SK-N-SH (cell line): Measurements from ENCODE around the gene STARD3. TPM values are rescaled to one million over a fixed set of nuclear protein-coding genes. Genes with fewer than 3 reads are reported as not detected.

Experiments
- CTCF ChIA-PET: fragments of 300-600, 350-600 bp; formaldehyde crosslinking; extraction: SDS; loops from one replicate; lab custom pipeline; 2021; lab: Yijun Ruan, JAX
- POLR2A ChIA-PET: fragments of 350-600 bp; sonication (Branson Sonifier 250); formaldehyde crosslinking; extraction: SDS; loops from one replicate; lab custom pipeline; 2020; ENCODE audit warnings: antibody characterized with exemption, inconsistent platforms; lab: Yijun Ruan, JAX
- DNase-seq: peaks from one replicate; pipeline ENCODE4 v3.0.0; 2012
- H2AFZ ChIP-seq: fragments of 200-600 bp; sonication (generic); 2 replicates; pipeline ENCODE4 v1.8.1; 2016; ENCODE audit warnings: antibody characterized with exemption, mild to moderate bottlenecking, low read depth
- H3F3A ChIP-seq: fragments of 200-600 bp; sonication (generic); replicated peaks from 2 replicates; pipeline ENCODE3; 2016; ENCODE audit warnings: antibody characterized with exemption, mild to moderate bottlenecking; ENCODE audit not compliant: insufficient read depth
- H3K27ac ChIP-seq, 2 experiments: fragments of 200-500 bp in 1 of 2; fragments of 200-600 bp in 1 of 2; sonication (Bioruptor generic) in 1 of 2; sonication (generic), shearing (Covaris generic) in 1 of 2; 2 replicates each; pipeline versions ENCODE4 v1.5.1 to v1.6.1; 2014 to 2016; ENCODE audit warnings: low read depth in 2 of 2, inconsistent platforms in 1 of 2, low read length in 1 of 2, mild to moderate bottlenecking in 1 of 2, mixed read lengths in 1 of 2
- H3K27me3 ChIP-seq: fragments of 200-600 bp; sonication (generic), shearing (Covaris generic); 2 replicates; pipeline ENCODE4 v1.6.1; 2016; ENCODE audit warnings: mixed run types; ENCODE audit not compliant: insufficient read depth
- H3K36me3 ChIP-seq, 2 experiments: fragments of 200-500 bp in 1 of 2; fragments of 200-600 bp in 1 of 2; sonication (Bioruptor generic) in 1 of 2; sonication (generic) in 1 of 2; replicated peaks in 1 of 2; 2 replicates each; pipeline versions ENCODE3 to v1.5.1; 2014 to 2016; ENCODE audit warnings: low read length in 1 of 2, mild to moderate bottlenecking in 1 of 2; ENCODE audit not compliant: insufficient read depth in 2 of 2, control insufficient read depth in 1 of 2
- H3K4me1 ChIP-seq, 2 experiments: fragments of 200-500 bp in 1 of 2; fragments of 200-600 bp in 1 of 2; sonication (Bioruptor generic) in 1 of 2; sonication (generic), shearing (Covaris generic) in 1 of 2; 2 replicates each; pipeline versions ENCODE4 v1.5.1 to v1.6.1; 2014 to 2016; ENCODE audit warnings: low read depth in 1 of 2, low read length in 1 of 2, mixed run types in 1 of 2; ENCODE audit not compliant: insufficient read depth in 2 of 2, control insufficient read depth in 1 of 2
- H3K4me2 ChIP-seq: fragments of 200-600 bp; sonication (generic), shearing (Covaris generic); 2 replicates; pipeline ENCODE4 v1.6.1; 2017; ENCODE audit warnings: mixed run types
- H3K4me3 ChIP-seq, 2 experiments: fragments of 200-500 bp in 1 of 2; fragments of 200-600 bp in 1 of 2; sonication (Bioruptor generic) in 1 of 2; sonication (generic), shearing (Covaris generic) in 1 of 2; 2 replicates each; pipeline versions ENCODE4 v1.5.1 to v1.8.1; 2014 to 2016; ENCODE audit warnings: low read depth in 2 of 2, inconsistent platforms in 1 of 2, low read length in 1 of 2, mild to moderate bottlenecking in 1 of 2, mixed read lengths in 1 of 2, moderate library complexity in 1 of 2
- H3K79me2 ChIP-seq: fragments of 200-600 bp; sonication (generic); 2 replicates; pipeline ENCODE4 v1.8.1; 2017; ENCODE audit warnings: mild to moderate bottlenecking; ENCODE audit not compliant: insufficient read depth
- H3K9ac ChIP-seq: fragments of 200-600 bp; sonication (generic); 2 replicates; pipeline ENCODE4 v1.6.1; 2017; ENCODE audit warnings: mixed run types
- H3K9me2 ChIP-seq: fragments of 200-600 bp; sonication (generic); 2 replicates; pipeline ENCODE4 v1.6.1; 2017; ENCODE audit warnings: mixed run types
- H3K9me3 ChIP-seq: fragments of 200-600 bp; sonication (generic); 2 replicates; pipeline ENCODE4 v1.6.1; 2017; ENCODE audit warnings: mixed run types, mild to moderate bottlenecking, moderate library complexity
- H4K20me1 ChIP-seq: fragments of 200-600 bp; sonication (generic); 2 replicates; pipeline ENCODE4 v1.6.1; 2017; ENCODE audit warnings: mild to moderate bottlenecking, mixed run types; ENCODE audit not compliant: insufficient read depth
- CHD2 ChIP-seq: fragments of 150-350 bp; IDR thresholded peaks from 2 replicates; pipeline ENCODE4 v1.6.1; 2018; ENCODE audit warnings: low read length; ENCODE audit not compliant: partially characterized antibody
- ELF1 ChIP-seq: IDR thresholded peaks from 2 replicates; pipeline ENCODE4 v1.4.0; 2012
- EP300 ChIP-seq, 2 experiments: IDR thresholded peaks; 2 replicates each; pipeline versions ENCODE4 v1.4.0 to v1.6.1; 2012; ENCODE audit warnings: borderline replicate concordance in 1 of 2, low read depth in 1 of 2, low read length in 1 of 2
- GABPA ChIP-seq: IDR thresholded peaks from 2 replicates; pipeline ENCODE4 v1.4.0; 2012; ENCODE audit warnings: low read depth, mild to moderate bottlenecking
- GATA2 ChIP-seq: sonication (generic); formaldehyde crosslinking; IDR thresholded peaks from 2 replicates; pipeline ENCODE4 v1.5.0; 2020; ENCODE audit warnings: mild to moderate bottlenecking, missing genetic modification reagents
- MEF2A ChIP-seq: IDR thresholded peaks from 2 replicates; pipeline ENCODE4 v1.4.0; 2012; ENCODE audit warnings: low read depth, borderline replicate concordance
- NFIC ChIP-seq: IDR thresholded peaks from 2 replicates; pipeline ENCODE4 v1.4.0; 2012; ENCODE audit warnings: borderline replicate concordance
- PBX3 ChIP-seq: IDR thresholded peaks from 2 replicates; pipeline ENCODE4; 2012
- POLR2AphosphoS5 ChIP-seq: IDR thresholded peaks from 2 replicates; pipeline ENCODE4 v1.6.1; 2012; ENCODE audit warnings: low read depth, low read length
- RAD21 ChIP-seq: IDR thresholded peaks from 2 replicates; pipeline ENCODE4 v1.6.1; 2012; ENCODE audit warnings: mild to moderate bottlenecking, low read length
- RXRA ChIP-seq: IDR thresholded peaks from 2 replicates; pipeline ENCODE4 v1.4.0; 2012; ENCODE audit warnings: low read depth, mild to moderate bottlenecking, borderline replicate concordance
- TAF1 ChIP-seq: IDR thresholded peaks from 2 replicates; pipeline ENCODE4 v1.6.1; 2012; ENCODE audit warnings: low read depth, mild to moderate bottlenecking, low read length, moderate library complexity, borderline replicate concordance
- TCF12 ChIP-seq: IDR thresholded peaks from 2 replicates; pipeline ENCODE4 v1.4.0; 2012
- TEAD4 ChIP-seq: IDR thresholded peaks from 2 replicates; pipeline ENCODE4 v1.4.0; 2012; ENCODE audit warnings: mild to moderate bottlenecking, borderline replicate concordance; ENCODE audit not compliant: insufficient read depth
- YY1 ChIP-seq: IDR thresholded peaks from 2 replicates; pipeline ENCODE4 v1.4.0; 2012; ENCODE audit warnings: low read depth, mild to moderate bottlenecking
- WGBS: methylation state at CpG from one replicate; pipeline ENCODE4 v1.1.6; 2017; ENCODE audit warnings: low lambda C conversion rate; 5-methylcytosine and 5-hydroxymethylcytosine counted together
- polyA plus RNA-seq, 3 experiments: library from polyadenylated mRNA; depleted of rRNA; stranded (reverse); fragments of >200 nt; gene quantifications; 2 replicates each; pipeline ENCODE4 v1.2.3, GENCODE V29; 2012
- TF ChIP-seq, protein P1 (sequence below): fragments of 150-350 bp; IDR thresholded peaks from 2 replicates; pipeline ENCODE4 v1.6.1; 2017; ENCODE audit warnings: antibody characterized with exemption, low read length, low read depth, borderline replicate concordance

Gene STARD3
- polyA plus RNA-seq, 1 of the 3 experiments (the other 2 are of a cell fraction): 76.8 TPM

GRCh38 chr17:39670746-39671145, 33.8 kb downstream of the STARD3 start:
- Histone ChIP-seq H3K9me2 (no peaks in the 10 kb centered on the region), H2AFZ (no peak overlapping the region), H3F3A (no peaks in the 10 kb centered on the region), H4K20me1 (no peaks in the 10 kb centered on the region), H3K27me3 (no peaks in the 10 kb centered on the region), H3K9ac (no peak overlapping the region), H3K79me2 (no peaks in the 10 kb centered on the region), H3K27ac (no peak overlapping the region), H3K4me1 (peaks cover 0 to 10% of the 10 kb centered on the region in 2 experiments; a peak in 1 of 4 replicates), H3K4me3 (no peak overlapping the region), H3K36me3 (no peaks in the 10 kb centered on the region), H3K9me3 (no peaks in the 10 kb centered on the region), H3K4me2 (no peak overlapping the region)
- TF ChIP-seq POLR2AphosphoS5: no peak
- TF ChIP-seq GABPA: no peak
- no peak for TF ChIP-seq YY1
- no peak for TF ChIP-seq RXRA
- no peak for TF ChIP-seq TCF12
- TF ChIP-seq, protein P1, sequence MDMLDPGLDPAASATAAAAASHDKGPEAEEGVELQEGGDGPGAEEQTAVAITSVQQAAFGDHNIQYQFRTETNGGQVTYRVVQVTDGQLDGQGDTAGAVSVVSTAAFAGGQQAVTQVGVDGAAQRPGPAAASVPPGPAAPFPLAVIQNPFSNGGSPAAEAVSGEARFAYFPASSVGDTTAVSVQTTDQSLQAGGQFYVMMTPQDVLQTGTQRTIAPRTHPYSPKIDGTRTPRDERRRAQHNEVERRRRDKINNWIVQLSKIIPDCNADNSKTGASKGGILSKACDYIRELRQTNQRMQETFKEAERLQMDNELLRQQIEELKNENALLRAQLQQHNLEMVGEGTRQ: no peak
- no peak for TF ChIP-seq NFIC
- TF ChIP-seq EP300 (IDR thresholded peaks at IDR 0.05; ENCODE audit: borderline replicate concordance in 1 of 2, low read depth in 1 of 2, low read length in 1 of 2): no peak
- TF ChIP-seq CHD2: no peak
- no peak for TF ChIP-seq TEAD4
- TF ChIP-seq TAF1: no peak
- TF ChIP-seq PBX3: no peak
- TF ChIP-seq MEF2A: no peak
- TF ChIP-seq ELF1: no peak
- no peak for TF ChIP-seq RAD21
- TF ChIP-seq GATA2: no peak
- 41% methylated on average over 4 of the region's 4 CpGs for WGBS
- no peak for DNase-seq
- POLR2A ChIA-PET: interaction anchor here (1.2 to 1.4 kb wide), 2 partner anchors 49 to 52 kb away, joined by 3 to 4 read pairs; no protein-coding TSS in a partner anchor
- CTCF ChIA-PET: interaction anchor here (0.8 to 15.8 kb wide), 10 partner anchors 10 to 123 kb away, joined by 3 to 279 read pairs (median 8); partner anchors contain the start of genes MIEN1, PGAP3 and PPP1R1B
